HG02884 (cell line): Measurements from ENCODE around the gene ATG16L2.
A peak's percentile ranks its signal among the peaks of the same experiment; 100 is the strongest.
"Not testable (repeated sequence)": the region's sequence is repeated elsewhere in the genome, so short reads cannot be mapped to it uniquely, and the experiment has no call there.

ENCODE experiments used
- ATAC-seq: cut with Tn5 transposase; IDR thresholded peaks from one replicate; pipeline ENCODE4 v1.9.1; 2021; ENCODE audit warnings: mild to moderate bottlenecking, moderate library complexity; ENCODE audit not compliant: unreplicated experiment

Gene ATG16L2

DNA sequence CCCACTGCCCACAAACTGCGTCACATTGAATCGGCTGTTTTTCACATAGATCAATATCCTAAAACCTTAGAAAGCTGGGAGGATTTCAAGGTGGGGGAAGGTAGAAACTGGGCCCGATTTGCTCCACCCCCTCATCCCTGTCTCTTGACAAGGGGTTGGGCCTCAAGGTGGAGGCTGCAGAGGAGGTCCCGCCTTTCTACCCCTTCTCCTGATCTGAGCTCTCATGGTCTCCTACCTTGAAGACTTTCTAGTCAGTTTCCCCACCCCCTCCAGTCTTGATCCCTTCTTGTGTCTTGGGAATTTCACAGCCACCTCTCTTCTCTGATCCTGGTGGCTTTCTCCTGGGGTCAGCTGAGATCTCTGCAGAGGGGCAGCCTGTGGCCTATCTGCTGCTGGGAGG, 15.8 kb upstream of the ATG16L2 start:
- ATAC-seq = no peak

- ATAC-seq = no peak
Observed at GRCh38 chr11:72799441-72799840, 14.8 kb upstream of the ATG16L2 start.

DNA sequence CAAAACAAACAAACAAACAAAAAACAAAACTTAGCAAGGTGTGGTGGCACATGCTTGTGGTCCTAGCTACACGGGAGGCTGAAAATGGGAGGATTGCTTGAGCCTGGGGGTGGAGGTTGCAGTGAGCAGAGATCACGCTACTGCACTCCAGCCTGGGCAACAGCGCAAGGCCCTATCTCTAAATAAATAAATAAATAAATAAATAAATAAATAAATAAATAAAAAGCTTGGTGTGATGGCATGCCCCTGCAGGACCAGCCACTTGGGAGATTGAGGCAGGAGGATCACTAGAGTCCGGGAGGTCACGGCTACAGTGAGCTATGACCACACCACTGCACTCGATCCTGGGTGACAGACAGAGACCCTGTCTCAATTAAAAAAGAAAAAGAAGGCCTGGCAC, 11.4 kb upstream of the ATG16L2 start:
- ATAC-seq = no peak

DNA sequence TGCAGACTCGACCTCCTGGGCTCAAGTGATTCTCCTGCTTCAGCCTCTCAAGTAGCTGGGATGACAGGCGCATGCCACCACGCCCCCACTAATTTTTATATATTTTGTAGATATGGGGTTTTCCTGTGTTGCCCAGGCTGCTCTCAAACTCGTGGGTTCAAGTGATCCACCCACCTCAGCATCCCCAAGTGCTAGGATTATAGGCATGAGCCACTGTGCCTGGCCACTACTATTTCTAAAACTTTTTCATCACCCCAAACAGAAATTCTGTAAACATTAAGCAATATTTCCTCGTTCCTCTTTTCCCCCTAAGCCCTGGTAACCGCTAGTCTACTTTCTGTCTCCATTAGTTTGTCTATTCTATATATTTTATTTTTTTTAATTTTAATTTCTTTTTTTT, 9.0 kb upstream of the ATG16L2 start:
- no peak for ATAC-seq

DNA sequence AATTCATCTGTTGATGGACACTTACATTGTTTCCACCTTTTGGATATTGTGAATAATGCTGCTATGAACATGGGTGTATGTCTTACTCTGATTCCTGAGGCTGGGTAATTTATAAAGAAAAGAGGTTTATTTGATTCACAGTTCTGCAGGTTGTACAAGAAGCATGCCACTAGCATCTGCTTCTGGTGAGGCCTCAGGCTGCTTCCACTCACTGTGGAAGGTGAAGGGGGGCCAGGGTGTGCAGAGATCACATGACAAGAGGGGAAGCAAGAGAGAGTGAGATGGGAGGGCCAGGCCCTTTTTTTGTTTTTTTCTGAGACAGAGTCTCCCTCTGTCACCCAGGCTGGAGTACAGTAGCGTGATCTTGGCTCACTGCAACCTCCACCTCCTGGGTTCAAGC, 7.8 kb upstream of the ATG16L2 start:
- not testable (repeated sequence) for ATAC-seq

- no peak for ATAC-seq
Observed at GRCh38 chr11:72807021-72807693, 7.1 kb upstream of the ATG16L2 start.

DNA sequence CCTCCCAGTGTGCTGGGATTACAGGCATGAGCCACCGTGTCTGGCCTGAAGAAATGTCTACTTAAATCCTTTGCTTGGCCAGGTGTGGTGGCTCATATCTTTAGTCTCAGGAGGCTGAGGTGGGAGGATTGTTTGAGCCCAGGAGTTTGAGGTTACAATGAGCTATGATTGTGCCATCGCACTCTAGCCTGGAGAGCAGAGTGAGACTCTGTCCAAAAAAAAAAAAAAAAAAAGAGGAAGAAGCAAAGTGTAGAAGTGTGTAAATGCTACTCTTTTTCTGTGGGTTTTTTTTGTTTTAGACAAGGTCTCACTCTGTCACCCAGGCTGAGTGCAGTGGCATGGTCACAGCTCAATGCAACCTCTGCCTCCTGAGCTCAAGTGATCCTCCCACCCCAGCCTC, 6.4 kb upstream of the ATG16L2 start:
- no peak for ATAC-seq

GRCh38 chr11:72808331-72808798, 5.8 kb upstream of the ATG16L2 start:
- ATAC-seq = no peak

GRCh38 chr11:72811686-72812085, 2.5 kb upstream of the ATG16L2 start:
- not testable (repeated sequence) for ATAC-seq

DNA sequence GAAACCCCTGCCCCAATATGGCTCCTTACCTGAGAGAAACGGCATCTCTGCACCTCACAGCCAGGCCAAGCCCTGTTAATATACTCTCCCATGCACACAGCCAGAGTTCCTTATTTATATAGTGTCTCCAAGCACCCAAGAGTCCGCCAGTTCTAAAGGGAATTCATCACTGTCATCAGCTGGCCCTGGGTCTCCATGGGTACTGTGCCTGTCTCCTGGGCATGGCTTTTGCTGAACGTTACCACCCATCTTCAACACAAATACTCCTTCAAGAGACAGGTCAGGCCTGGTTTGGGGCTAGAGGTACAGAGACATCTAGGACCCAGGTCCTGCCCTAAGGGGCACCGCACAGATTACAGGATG, 1.6 kb upstream of the ATG16L2 start:
- no peak for ATAC-seq

DNA sequence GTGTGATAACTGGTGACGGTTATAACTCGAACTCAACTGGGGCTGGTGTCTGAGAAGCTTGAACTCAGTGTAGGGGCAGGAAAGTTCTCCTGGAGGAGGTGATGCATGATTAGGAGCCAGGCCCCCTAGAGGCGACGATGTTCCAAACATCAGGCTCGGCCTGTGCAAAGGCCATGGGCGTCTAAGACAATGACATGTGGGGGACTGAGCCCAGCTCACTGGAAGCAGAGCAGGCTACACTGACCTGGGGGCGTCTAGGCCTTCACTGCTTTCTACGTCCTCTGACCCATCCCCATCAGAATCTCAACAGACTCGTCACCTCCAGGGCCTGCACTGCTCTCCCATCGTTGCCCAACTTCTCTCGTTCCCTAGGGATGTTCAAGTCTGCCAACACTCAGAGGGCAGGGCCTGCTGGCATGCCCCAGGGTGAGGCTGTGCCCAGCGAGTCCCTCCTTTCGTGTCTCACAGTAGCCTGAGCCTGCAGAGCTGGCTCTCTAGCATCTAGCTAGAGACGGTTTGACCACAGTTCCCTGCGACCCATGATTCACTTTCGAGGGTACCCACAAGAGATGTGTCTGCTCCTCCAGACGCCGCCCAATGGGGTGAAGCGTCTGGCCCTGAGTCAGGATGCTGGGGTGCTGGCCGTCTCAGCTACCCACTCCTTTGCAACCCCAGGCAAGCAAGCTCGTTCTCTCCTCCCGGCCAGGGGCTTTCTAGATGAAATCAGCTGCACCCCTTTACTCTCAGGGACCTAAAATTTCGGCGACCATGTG, 1.1 kb upstream of the ATG16L2 start:
- no peak for ATAC-seq

- peak; percentile 32 for ATAC-seq
Observed at GRCh38 chr11:72813740-72814285, 398 bp upstream of the ATG16L2 start.

GRCh38 chr11:72815110-72815618, 953 bp downstream of the ATG16L2 start:
- ATAC-seq = peak; percentile 4

DNA sequence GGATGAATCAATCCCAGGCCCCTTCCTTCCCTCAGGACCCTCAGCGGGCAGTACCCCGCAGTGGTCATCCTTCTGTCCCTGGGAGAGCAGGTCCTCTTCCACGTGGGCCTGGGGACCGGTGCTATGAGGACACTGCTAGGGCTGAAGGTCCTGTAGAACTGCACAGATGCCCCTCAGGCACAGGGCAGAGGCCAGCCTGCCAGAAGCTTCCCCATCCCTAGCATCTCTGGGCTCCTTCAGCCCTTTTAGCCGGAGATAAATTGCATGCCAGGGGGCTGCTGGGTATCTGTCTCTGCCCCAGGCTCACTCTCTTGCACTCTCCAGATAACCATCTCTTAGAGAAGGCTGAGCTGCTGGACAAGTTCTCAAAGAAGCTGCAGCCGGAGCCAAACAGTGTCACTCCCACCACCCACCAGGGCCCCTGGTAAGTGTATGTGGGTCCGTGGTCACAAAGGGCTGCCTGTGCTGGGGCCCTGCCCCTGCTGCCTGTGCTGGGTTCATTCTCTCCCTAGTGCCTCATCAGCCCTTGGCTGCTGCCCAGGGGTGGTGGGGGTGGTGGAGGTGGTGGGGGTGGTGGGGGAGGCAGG, 2.3 kb downstream of the ATG16L2 start:
- no peak for ATAC-seq

GRCh38 chr11:72817966-72818365, 3.8 kb downstream of the ATG16L2 start:
- ATAC-seq = no peak

- ATAC-seq = no peak
Observed at GRCh38 chr11:72818971-72819370, 4.8 kb downstream of the ATG16L2 start.

DNA sequence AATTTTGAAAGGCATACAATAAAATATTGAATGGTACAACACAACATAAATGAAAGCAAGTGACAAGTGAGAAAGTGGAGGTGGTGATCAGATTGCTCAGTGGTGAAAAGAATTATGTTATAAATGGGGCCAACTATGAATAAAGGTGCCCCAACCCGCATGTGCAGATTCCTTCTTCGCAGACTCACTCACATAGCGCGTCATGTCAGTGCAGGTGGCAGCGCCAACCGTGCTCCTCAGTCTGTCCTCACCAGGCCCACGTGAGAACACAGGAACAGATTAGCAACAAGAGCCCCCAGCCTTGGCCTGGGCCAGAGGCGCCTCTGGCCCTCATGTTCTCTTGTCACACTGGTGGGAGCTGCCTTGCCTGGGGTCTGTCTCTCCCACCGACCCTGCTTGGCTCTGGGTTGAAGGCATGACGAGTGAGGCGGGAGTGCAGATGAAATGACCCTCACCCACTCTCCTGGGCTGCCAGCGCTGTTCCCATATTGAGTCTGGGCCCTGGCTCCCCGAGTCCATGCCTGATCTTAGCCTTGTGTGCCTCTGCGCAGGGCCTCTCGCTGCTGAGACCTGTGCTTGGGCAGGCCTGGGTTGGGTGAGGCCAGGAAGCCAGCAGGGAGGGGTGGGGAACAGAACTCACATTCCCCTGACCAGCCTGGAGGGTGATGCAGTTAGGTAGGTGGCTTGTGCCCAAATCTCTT, 6.4 kb downstream of the ATG16L2 start:
- no peak for ATAC-seq

DNA sequence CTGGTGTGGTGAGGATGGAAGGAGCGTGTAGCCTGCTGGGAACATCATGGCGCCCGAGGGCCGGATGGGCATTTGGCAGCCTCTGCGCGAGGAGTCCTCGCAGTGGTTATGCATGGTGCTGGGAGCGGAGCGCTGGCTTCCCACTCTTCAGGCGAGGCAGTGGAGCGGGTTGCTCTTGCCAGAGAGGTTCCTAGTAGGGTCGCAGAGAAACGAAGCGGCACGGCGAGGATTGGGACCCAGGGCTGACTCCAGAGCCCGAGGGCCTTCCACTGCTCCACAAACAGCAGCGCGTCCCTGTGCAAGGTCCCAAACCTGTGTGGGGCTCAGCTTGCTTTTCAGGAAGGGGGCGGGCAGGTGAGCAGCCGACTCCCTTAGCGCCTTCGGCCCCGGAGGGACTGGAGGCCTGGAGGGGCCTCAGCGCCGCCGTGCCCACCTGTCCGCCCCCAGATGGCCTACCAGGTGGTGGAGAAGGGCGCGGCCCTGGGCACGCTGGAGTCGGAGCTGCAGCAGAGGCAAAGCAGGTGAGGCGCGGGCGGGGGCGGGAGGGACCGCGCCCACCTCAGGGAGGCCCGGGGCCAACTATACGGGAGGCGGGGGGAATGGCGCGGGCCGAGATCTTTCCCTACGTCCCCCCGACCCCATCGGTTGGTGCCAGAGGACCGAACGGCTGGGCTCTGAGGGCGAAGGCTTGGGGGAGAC, 7.2 kb downstream of the ATG16L2 start:
- no peak for ATAC-seq

GRCh38 chr11:72821920-72822799, 7.9 kb downstream of the ATG16L2 start:
- ATAC-seq = peak; percentile 50
